HG03571 (cell line): ENCODE measurements around the gene LUZP2.

ENCODE experiments used
- ATAC-seq: cut with Tn5 transposase; IDR thresholded peaks from one replicate; pipeline ENCODE4 v1.9.1; 2021; ENCODE audit not compliant: unreplicated experiment

The LUZP2 gene

DNA sequence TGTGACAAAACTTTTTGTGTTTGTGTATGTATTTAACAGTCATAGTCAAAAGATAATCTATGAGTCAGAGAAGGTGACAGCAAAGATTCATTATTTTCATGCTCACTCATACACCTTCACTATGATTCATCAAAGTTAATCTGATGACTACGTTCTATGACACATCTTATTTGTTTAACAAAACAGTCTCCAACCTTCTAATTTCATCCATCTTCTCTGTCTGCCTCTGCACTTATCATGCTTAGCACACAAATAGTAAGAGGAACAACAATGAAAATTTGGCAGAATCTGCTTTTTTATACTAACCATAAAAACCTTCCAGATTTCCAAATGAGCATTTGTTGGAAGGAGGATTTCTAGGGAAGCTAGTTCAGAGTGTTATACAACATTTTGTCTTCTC lies 568.9 kb downstream of the LUZP2 start:
- no peak for ATAC-seq

DNA sequence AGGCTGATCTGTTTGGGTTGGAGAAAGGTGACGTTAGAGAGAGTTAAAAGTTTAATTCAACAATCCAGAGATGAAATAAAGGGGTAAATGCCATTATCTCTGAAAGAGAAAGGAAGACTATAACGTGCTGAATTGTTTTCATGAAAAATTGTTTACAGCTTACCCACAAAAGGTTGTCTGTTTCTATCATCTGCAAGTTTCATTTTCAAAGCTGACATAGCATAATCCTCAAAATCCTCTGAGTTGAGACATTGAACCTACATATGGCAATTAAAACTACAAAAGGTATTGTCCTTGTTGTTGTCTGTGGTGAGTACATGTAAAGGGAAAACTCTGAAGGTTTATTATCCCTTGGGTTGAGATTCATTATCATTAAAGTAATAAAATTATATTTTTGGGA lies 569.9 kb downstream of the LUZP2 start:
- no peak for ATAC-seq

DNA sequence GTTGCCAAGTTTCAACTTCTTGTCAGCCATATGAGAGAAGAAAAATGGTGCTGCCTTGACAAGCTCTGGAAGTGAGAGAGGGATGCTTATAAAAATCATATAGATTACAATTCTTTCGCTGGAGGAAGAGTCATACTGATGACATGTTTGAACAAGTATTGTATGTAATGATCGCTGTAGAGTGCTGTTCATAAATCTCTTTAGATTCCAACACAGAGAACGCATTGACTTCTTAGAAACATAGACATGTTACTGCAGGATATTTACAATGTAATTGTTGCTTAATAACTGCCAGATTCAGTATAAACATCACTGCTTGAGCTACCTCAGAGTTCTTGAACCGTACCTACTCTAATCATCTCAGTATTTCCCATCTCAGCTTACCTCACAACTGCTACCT lies 571.6 kb downstream of the LUZP2 start:
- ATAC-seq = no peak

DNA sequence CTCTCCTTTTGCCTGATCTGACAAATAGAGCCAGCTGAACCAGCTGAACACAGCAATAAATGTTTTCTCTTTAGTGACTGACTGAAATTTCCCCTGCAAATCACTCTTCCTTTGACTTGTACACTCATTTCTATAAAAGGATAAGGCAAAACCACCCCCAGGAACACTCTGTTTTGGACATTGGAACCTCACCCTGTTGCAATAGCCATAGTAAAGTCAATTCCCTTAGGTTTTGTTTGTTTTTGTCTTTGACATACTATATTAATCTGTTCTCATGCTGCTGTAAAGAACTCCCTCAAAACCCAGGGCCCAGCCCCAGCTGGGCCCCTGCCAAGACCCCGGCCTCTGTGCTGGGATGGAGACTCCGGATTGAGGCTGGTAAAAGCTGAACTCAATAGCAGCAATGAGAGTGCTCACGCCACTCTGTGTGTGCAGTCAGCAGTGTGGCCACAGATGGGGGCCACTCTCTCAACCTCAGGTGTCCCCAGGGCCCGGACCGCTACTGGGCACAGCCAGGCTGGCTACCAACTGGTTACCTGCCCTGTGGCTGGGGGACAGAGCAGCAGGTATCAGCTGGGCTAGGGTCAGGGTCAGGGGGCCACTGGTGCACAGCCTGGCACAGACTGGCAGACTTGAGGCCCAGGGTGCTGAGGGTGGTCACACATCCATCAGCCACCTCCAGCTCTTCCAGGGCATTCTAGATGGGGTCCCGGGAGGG lies 597.4 kb downstream of the LUZP2 start:
- ATAC-seq = no peak

DNA sequence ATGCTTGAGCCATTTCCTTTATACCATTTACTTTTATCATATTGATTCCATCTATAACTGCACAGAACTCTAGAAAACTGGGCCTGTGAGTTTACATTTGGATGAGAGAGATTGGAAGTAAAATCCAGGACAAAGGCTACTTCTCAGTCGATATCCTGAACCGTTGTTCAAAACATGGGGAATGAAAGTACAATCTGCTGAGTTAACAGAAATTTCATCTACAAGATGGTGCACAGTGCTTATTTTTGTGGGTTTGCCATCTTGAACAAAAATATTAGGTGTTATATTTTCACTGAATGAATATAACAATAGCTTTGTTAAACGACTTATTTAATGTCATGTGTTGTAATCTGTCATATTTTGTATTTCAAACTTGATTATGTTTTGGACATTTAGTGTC lies 622.6 kb downstream of the LUZP2 start:
- ATAC-seq = no peak
